ENCODE results near the gene USP8.
"Not testable (repeated sequence)": the region's sequence is repeated elsewhere in the genome, so short reads cannot be mapped to it uniquely, and the experiment has no call there.

GRCh38 chr15:50425678-50426246 is 1.6 kb downstream of the USP8 start:
- TF ChIP-seq CTCF (IDR thresholded peaks at IDR 0.05); EZH2 (IDR thresholded peaks at IDR 0.05; ENCODE audit: borderline replicate concordance, insufficient read depth, low read depth, low read length, poor library complexity, severe bottlenecking): not testable (repeated sequence)

All from B cell (primary cell).